ENCODE results near the gene MXRA7.

GRCh38 chr17:76709077-76709950 lies 1.5 kb downstream of the MXRA7 start:
- no peak for TF ChIP-seq CTCF (IDR thresholded peaks at IDR 0.05)
- TF ChIP-seq POLR2A (IDR thresholded peaks at IDR 0.05), result no peak
